GM20431 (cell line): ENCODE data around the gene ZFYVE27.

Experiments
- in situ Hi-C: fragments of 300-500 bp; cut with MseI, MboI; formaldehyde crosslinking; loops from one replicate; pipeline ENCODE4 v1.15.0; 2020; ENCODE audit warnings: low sequenced_read_pairs; ENCODE audit not compliant: unreplicated experiment

Gene ZFYVE27

DNA sequence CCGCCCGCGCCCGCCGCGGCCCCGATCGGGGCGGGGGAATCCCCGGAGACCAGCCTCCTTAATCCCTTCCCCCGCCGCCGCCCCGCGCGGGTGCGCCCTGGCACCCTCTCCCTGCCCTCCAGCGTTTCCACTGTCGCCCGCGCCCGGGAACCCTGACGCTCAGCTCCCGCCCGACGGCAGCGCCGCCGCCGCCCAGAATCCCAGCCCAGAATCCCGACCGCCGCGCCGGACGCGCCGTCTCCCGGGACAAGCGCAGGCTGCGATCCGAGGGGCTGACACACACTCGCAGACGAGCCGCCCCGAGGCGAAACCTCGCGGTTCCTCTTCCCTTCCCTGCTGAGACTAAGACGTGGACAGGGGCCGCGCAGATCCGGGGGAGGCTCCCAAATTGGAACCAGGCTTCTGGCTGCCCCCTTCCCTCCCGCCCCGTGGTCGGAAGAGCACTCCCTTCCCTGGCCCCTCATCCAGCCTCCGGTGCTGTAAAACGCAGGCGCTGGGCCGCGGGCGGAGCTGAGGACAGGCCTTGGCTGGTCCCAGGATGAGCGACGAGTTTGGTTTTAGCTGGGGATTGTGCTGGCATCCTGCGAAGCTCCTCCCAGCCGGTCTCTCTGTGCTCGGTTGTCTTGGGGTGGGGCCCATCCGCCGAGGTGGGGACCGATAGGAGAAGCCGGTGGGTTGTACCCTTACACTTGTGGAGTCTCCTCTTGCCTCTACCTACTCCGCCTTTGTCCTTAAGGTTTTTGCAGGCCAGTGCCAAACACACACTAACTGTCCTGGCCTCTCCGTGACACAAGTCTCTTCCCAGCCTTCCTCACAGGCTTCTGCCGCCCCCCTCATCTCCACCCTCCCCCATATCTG lies 22.3 kb upstream of the ZFYVE27 start:
- in situ Hi-C loops = no loop called here

GRCh38 chr10:97715259-97715874 lies 21.6 kb upstream of the ZFYVE27 start:
- in situ Hi-C loops = no loop called here

DNA sequence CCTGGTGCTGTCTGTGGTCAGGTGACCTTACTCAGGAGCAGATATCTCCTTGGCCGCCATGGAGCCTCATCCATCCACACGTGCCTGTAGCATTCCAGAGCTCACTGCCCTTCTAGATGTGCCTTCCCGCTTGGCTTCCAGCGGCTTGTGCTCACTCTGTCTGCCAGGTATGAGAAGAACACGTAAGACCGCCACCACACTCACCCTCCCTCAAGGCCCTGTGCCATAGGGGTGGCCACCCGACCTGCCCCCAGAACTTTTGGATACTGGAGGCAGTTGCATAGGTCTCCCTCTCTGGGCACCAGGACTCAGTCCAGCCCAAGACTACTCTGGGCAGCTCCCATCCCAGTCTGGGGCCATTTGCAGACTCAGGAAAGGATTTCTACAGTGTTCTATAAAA lies 19.3 kb upstream of the ZFYVE27 start:
- in situ Hi-C loops = no loop called here

GRCh38 chr10:97718178-97718577 lies 18.8 kb upstream of the ZFYVE27 start:
- in situ Hi-C loops = no loop called here

- in situ Hi-C loops = no loop called here
These were observed 18.2 kb upstream of the ZFYVE27 start for GRCh38 chr10:97718659-97719142.

- in situ Hi-C loops = no loop called here
These were observed 17.3 kb upstream of the ZFYVE27 start for GRCh38 chr10:97719602-97720001.

DNA sequence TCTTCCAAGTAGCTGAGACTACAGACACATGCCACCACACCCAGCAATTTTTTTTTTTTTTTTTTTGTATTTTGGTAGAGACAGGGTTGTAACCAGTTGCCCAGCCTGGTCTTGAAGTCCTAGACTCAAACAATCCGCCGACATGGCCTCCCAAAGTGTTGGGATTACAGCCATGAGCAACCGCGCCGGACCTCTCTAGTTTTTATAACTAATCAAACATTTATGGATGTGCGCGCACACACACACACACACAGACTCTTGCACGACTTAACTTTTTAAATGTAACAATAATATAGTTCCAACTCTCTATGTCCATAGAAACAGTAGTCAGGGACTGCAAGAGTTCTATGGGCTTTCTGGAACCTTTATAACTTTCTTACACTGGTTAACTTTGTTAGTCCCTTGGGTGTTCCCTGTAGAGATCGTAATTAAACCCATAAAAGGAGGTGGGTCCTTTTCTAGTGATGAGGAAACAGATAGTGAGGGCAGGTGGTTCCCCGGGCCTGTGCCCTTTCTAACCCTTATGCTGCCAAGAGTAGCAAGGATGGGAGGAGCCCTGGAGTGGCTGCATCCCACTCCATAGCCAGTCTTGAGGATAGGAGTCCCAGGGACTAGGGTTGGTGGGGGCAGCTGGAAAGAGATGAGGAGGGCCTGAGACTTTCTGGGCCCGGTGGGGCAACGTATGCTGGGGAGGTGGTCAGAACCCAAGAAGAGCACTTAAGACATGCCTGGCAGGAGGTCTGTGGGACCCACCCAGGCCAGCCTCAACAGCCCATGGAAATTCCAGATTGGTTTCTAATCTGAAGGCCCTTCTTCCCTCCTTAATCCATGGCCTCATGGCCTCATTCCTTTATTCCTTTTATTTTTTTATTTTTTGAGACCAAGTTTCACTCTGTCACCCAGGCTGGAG lies 14.8 kb upstream of the ZFYVE27 start:
- in situ Hi-C loops = no loop called here

DNA sequence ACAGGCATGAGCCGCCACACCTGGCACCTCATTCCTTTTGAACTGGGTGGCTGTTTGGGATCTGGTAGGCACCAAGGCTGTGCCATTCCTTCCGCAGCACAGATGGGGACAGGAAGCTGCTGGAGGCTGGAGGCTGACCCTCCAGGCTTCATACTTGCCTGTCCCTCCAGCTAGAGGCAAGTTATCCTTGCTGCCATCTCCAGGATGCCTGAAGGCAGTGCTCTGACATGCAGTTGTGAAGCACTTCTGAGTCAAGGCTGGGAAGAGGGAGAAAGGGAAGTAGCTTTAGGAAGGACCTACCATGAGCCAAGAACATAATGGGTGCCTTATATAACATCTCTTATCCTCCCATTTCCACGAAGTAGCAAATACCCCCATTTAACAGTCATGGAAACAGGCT lies 13.9 kb upstream of the ZFYVE27 start:
- in situ Hi-C loops = no loop called here

DNA sequence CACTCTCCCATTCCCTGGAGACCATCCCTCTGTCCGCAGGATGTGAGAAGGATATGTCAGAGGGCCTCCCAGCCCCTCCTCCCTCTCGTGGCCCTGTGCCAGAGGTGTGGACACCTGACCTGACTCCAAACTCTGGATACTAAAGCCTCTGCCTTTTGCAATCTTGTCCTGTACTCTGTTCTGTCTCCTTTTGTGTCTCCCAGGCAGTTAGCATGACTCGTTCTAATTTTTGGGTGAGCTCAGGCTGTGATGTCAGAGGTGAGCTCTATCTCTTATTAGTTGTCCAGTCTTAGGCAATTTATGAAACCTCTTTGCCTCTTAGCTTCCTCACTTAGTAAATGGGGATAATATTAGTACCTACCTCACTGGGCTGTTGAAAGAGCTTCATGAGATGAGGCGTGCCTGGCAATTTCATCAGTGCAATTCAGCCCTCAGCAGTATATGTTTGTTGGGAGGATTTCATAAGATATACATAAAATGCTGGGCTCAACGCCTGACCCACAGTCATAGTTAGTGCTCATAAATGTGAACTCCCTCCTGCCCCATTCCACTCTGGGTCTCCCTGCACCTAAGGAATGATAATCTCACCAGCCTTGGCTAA lies 12.5 kb upstream of the ZFYVE27 start:
- in situ Hi-C loops = no loop called here

- in situ Hi-C loops = no loop called here
These were observed 10.2 kb upstream of the ZFYVE27 start for GRCh38 chr10:97726636-97727178.

DNA sequence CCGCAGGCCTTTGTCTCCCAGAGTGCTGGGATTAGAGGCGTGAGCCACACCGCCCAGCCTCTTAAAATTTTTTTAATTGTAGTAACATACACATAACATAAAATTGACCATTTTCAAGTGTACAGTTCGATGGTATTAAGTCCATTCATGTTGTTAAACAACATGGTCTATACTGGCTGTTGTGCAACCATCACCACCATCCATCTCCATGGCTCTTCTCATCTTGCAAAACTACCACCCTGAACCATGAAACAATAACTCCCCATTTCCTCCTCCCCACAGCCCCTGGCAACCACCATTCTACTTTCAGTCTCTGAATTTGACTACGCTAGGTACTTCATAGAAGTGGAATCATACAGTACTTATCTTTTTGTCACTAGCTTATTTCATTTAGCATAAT lies 7.9 kb upstream of the ZFYVE27 start:
- in situ Hi-C loops = no loop called here

DNA sequence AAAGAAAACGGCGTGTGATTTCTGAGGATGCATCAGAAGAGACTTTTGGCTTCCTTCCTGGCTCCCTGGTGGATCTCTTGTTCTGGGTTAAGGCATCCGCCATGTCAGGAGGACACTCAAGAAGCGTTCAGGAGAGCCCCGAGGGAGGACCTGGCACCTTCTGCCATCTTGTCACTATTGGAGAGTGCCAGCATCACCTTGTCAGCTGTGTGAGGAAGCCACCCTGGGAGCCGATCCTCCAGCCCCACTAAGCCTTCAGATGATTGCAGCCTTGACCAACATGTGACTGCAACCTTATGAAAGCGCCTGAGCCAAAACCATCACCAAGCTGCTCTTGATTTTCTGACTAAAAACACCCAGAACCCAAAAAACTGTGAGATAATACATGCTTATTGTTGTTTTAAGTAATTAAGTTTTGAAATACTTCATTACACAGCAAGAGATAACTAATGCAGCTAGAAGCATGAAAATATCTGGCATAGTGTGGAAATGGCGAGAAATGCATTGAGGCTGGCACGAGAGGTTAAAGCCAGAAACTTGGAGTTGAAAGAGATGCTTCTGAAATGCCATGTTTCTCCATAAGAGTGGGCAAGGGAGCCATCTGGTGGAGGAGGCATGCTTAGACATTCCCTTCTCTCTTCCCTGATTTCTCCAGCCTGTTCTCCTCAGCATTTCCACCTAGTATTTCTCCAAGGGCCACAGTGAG lies 5.4 kb upstream of the ZFYVE27 start:
- in situ Hi-C loops = no loop called here

- in situ Hi-C loops = no loop called here
These were observed 4.9 kb upstream of the ZFYVE27 start for GRCh38 chr10:97732052-97732359.

DNA sequence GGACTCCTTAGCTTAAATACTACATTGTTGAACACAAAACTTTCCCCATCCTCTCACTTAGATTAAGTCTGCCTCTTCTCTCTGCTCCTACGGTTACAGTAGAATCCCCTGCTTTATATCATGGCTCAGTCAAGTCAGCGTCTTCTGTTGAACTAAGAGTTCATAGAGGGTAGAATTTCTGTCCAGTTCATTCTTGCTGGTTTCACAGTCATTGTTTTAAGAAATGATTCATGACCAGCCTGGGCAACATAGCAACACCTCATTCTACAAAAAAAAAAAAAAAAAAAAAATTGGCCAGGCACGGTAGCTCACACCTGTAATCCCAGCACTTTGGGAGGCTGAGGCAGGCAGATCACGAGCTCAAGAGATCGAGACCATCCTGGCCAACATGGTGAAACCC lies 3.7 kb upstream of the ZFYVE27 start:
- in situ Hi-C loops = no loop called here

DNA sequence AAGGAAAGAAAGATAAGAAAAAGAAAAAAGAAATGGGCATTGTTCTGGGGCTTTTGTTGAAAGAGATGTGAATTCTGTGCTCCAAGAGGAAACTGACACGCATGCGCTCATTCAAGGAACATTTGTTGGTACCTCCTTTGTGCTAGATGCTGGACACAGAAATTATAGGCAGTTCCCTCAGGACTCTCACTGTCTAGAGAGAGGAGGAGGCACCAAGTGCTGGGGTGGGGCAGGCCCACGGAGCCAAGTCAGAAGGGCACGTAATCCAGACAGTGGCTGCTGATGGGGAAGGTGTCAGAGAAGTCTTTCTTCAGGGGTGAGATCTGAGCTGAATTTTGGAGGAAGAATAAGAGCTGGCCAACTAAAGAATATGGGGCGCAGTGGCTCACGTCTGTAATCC lies 2.9 kb upstream of the ZFYVE27 start:
- in situ Hi-C loops = no loop called here

DNA sequence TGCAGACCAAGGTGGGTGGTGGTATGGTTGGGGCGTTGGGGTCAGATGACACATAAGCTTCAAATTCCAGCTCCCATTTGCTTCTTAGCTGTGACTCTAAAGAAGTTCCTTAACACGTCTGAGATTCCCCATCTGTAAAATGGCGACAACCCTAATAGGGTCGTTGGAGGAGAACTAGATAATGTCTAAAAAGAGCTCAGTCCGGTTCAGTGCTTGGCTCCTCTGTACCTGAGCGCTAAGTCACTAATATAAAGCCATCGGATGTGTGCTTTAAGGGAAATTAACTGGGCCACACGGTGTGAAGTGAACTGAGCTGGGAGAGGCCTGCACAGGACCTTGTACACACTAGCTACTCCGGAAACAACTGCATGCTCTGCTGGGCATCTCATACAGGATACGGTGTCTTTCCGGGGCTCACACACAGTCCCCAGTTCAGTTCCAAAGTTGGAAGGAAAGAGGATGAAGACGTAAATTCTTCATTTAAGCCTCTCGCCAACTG lies 476 bp upstream of the ZFYVE27 start:
- in situ Hi-C loops = no loop called here

DNA sequence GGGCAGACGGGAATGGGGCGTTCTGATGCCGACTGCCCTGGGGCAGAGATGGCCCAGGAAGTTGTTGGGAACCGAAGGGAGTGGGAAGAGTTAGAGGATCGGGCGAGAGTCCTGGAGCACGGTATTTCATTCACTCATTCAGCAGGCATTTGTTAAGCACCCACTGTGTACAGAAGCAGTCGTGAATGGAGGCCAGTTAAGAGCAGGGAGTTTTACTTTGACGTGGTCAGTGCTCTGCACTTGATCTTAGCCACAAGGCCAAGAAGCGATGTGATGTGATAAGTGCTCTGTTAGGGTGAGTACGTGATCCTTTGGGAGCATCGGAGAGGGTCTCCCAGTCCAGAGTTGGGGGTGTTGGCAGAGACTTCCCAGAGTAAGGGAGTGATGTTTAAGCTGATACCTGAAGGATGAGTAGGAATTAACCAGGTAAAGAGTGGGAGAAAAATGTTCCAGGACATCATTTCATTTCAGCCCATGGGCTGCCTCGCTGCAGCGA lies 890 bp downstream of the ZFYVE27 start:
- in situ Hi-C loops = no loop called here

DNA sequence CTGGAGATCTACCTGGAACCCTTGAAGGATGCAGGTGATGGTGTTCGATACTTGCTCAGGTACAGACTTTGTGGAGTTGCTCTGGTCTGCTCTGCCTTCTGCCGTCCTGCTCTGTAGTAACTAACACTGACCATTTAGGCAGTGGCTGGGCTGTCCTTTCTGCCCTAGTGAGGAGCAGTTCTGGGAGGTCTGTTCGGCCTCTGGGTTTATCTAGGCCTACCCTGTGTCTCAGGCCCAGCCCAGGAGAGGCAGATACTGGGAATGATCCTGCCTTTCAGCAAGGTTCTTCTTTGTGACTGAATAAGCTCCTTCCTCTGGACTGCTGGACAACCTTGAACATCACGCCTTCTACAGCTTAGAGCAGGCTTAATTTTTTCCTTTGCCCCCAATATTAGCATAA lies 1.7 kb downstream of the ZFYVE27 start:
- in situ Hi-C loops = no loop called here

DNA sequence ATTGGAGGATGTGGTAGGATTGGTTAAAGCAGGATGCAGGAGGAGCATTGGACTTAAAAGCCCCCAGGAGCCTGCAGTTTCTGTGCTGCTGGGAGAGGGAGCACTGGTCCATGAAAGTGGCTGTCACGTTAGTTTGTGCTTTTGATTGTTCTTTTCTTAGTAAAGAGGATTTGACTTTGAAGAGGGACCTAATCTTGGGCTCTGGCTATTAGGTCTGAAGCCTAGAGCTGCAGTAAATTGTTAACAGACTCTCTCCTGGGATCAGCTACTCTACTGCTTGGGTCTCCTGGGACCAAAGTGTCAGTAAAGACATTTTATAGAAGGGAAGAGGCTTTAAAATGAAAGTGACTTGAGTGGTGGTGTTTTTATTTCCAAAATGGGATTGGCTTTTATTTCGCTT lies 3.7 kb downstream of the ZFYVE27 start:
- in situ Hi-C loops = no loop called here
